HepG2 (cell line): Measurements from ENCODE around the gene KRTCAP2. TPM values are rescaled to one million over a fixed set of nuclear protein-coding genes. Genes with fewer than 3 reads are reported as not detected.

ENCODE experiments used
- CCDC6 ChIP-seq: sonication (generic); formaldehyde crosslinking; IDR thresholded peaks from 2 replicates; pipeline ENCODE4 v1.8.1; 2022; ENCODE audit warnings: mild to moderate bottlenecking, missing genetic modification reagents, moderate library complexity
- HDAC2 ChIP-seq: sonication (generic); formaldehyde crosslinking; IDR thresholded peaks from 2 replicates; pipeline ENCODE4 v1.4.0; 2020; ENCODE audit warnings: missing genetic modification reagents
- POLR2G ChIP-seq: fragments of 200-400 bp; formaldehyde crosslinking; IDR thresholded peaks from 2 replicates; pipeline ENCODE4 v1.6.1; 2018; ENCODE audit warnings: mild to moderate bottlenecking, low read depth, low read length, moderate library complexity
- TGIF2 ChIP-seq: IDR thresholded peaks from 2 replicates; pipeline ENCODE4 v1.6.1; 2016; ENCODE audit warnings: control low read depth, missing compliant biosample characterization
- YY1 ChIP-seq: IDR thresholded peaks from 2 replicates; pipeline ENCODE4 v1.6.1; 2011; ENCODE audit warnings: low read length, low read depth, moderate library complexity, mild to moderate bottlenecking; ENCODE audit not compliant: insufficient read depth, insufficient replicate concordance
- ZNF12 ChIP-seq: sonication (generic); formaldehyde crosslinking; IDR thresholded peaks from 2 replicates; pipeline ENCODE4 v1.5.0; 2020; ENCODE audit warnings: missing genetic modification reagents
- ZNF451 ChIP-seq: sonication (generic); formaldehyde crosslinking; IDR thresholded peaks from 2 replicates; pipeline ENCODE4 v1.5.0; 2020; ENCODE audit warnings: mild to moderate bottlenecking, missing genetic modification reagents
- ZNF460 ChIP-seq: sonication (generic); formaldehyde crosslinking; IDR thresholded peaks from 2 replicates; pipeline ENCODE4 v1.5.1; 2020; ENCODE audit warnings: missing genetic modification reagents, mild to moderate bottlenecking, borderline replicate concordance
- ZNF589 ChIP-seq: sonication (generic); formaldehyde crosslinking; conservative IDR thresholded peaks from 2 replicates; pipeline ENCODE4 v1.8.0; 2022; ENCODE audit warnings: mild to moderate bottlenecking, moderate library complexity, missing genetic modification reagents
- ZNF879 ChIP-seq: sonication (generic); formaldehyde crosslinking; IDR thresholded peaks from 2 replicates; pipeline ENCODE4 v1.8.1; 2023; ENCODE audit warnings: missing genetic modification reagents
- polyA plus RNA-seq, 8 experiments: library from polyadenylated mRNA; depleted of rRNA in 3 of 8; stranded (reverse) in 7 of 8; unstranded in 1 of 8; fragments of >200 nt; fragmentation: Illumina TruSeq in 4 of 8; extraction: Trizol in 4 of 8; gene quantifications; 2 replicates each; pipeline versions ENCODE4 v1.2.1 to v1.2.3, GENCODE V29; 2011 to 2016; ENCODE audit warnings: low read depth in 4 of 8, missing spikeins in 1 of 8, mixed read lengths in 1 of 8; ENCODE audit not compliant: insufficient read depth in 1 of 8
- total RNA-seq, 5 experiments: library from RNA; depleted of rRNA; stranded (reverse); fragments of >200 nt; fragmentation: Illumina TruSeq; extraction: Trizol; gene quantifications; 2 replicates each; pipeline ENCODE4 v1.2.3, GENCODE V29; 2016; ENCODE audit warnings: low read depth in 1 of 5
- TF ChIP-seq, protein P1 (sequence below): sonication (generic); formaldehyde crosslinking; IDR thresholded peaks from 2 replicates; pipeline ENCODE4 v1.9.0; 2021; ENCODE audit warnings: mild to moderate bottlenecking, missing genetic modification reagents
- TF ChIP-seq, protein P2 (sequence below): sonication (generic); formaldehyde crosslinking; IDR thresholded peaks from 2 replicates; pipeline ENCODE4 v1.9.0; 2021; ENCODE audit warnings: missing genetic modification reagents, borderline replicate concordance
- TF ChIP-seq, protein P3 (sequence below): sonication (generic); formaldehyde crosslinking; IDR thresholded peaks from 2 replicates; pipeline ENCODE4 v1.8.0; 2022; ENCODE audit warnings: mild to moderate bottlenecking, missing genetic modification reagents, moderate library complexity
- TF ChIP-seq, protein P4 (sequence below): sonication (generic); formaldehyde crosslinking; IDR thresholded peaks from 2 replicates; pipeline ENCODE4; 2020; ENCODE audit warnings: missing genetic modification reagents, mild to moderate bottlenecking, borderline replicate concordance

Gene KRTCAP2
- total and polyA plus RNA-seq, 2 of the 13 experiments (the other 11 are each of a cell fraction or from before 2014, with no cell fraction given): 77.3 to 79.4 TPM

DNA sequence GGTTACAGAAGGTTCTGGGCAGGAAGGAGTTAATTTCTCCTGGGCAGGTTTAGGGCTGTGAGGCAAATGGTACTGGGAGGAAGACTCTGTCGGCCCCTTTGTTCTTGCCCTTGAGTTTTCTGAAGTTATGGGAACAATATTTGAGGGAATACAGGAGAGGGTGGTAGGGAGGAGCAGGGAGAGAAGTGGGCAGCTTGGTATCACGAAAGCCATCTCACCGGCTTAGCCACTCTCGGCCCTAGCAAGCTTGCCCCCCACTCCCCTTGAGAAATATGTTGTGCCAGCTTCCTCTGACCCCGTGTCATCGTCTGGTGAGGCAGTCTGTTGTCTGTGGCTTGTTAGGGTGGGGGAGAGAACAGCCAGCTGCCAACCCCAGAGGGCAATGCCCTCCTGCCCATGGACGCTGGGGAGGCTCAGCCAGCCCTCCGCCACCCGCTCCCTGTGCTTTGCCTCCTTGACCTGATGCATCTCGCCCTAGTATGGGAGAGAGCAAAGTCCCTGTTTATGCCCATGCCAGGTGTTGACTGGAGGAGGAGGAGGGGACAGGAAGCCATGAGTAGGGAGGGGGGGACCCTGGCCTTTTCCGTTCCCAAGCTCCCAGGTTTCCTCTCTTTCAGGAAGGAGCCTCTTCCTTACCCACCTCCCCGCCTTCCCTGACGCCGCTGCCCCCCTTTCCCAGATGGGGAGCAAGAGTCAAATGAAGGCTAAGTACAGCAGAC is 44.2 kb downstream of the KRTCAP2 start (continued):
- TF ChIP-seq, protein P1, sequence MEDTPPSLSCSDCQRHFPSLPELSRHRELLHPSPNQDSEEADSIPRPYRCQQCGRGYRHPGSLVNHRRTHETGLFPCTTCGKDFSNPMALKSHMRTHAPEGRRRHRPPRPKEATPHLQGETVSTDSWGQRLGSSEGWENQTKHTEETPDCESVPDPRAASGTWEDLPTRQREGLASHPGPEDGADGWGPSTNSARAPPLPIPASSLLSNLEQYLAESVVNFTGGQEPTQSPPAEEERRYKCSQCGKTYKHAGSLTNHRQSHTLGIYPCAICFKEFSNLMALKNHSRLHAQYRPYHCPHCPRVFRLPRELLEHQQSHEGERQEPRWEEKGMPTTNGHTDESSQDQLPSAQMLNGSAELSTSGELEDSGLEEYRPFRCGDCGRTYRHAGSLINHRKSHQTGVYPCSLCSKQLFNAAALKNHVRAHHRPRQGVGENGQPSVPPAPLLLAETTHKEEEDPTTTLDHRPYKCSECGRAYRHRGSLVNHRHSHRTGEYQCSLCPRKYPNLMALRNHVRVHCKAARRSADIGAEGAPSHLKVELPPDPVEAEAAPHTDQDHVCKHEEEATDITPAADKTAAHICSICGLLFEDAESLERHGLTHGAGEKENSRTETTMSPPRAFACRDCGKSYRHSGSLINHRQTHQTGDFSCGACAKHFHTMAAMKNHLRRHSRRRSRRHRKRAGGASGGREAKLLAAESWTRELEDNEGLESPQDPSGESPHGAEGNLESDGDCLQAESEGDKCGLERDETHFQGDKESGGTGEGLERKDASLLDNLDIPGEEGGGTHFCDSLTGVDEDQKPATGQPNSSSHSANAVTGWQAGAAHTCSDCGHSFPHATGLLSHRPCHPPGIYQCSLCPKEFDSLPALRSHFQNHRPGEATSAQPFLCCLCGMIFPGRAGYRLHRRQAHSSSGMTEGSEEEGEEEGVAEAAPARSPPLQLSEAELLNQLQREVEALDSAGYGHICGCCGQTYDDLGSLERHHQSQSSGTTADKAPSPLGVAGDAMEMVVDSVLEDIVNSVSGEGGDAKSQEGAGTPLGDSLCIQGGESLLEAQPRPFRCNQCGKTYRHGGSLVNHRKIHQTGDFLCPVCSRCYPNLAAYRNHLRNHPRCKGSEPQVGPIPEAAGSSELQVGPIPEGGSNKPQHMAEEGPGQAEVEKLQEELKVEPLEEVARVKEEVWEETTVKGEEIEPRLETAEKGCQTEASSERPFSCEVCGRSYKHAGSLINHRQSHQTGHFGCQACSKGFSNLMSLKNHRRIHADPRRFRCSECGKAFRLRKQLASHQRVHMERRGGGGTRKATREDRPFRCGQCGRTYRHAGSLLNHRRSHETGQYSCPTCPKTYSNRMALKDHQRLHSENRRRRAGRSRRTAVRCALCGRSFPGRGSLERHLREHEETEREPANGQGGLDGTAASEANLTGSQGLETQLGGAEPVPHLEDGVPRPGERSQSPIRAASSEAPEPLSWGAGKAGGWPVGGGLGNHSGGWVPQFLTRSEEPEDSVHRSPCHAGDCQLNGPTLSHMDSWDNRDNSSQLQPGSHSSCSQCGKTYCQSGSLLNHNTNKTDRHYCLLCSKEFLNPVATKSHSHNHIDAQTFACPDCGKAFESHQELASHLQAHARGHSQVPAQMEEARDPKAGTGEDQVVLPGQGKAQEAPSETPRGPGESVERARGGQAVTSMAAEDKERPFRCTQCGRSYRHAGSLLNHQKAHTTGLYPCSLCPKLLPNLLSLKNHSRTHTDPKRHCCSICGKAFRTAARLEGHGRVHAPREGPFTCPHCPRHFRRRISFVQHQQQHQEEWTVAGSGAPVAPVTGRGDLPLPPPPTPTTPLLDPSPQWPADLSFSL (CRISPR knock-in tag): 0 out of 2 replicates have a peak, but pooled peaks have one; percentile 54
- TF ChIP-seq, protein P2, sequence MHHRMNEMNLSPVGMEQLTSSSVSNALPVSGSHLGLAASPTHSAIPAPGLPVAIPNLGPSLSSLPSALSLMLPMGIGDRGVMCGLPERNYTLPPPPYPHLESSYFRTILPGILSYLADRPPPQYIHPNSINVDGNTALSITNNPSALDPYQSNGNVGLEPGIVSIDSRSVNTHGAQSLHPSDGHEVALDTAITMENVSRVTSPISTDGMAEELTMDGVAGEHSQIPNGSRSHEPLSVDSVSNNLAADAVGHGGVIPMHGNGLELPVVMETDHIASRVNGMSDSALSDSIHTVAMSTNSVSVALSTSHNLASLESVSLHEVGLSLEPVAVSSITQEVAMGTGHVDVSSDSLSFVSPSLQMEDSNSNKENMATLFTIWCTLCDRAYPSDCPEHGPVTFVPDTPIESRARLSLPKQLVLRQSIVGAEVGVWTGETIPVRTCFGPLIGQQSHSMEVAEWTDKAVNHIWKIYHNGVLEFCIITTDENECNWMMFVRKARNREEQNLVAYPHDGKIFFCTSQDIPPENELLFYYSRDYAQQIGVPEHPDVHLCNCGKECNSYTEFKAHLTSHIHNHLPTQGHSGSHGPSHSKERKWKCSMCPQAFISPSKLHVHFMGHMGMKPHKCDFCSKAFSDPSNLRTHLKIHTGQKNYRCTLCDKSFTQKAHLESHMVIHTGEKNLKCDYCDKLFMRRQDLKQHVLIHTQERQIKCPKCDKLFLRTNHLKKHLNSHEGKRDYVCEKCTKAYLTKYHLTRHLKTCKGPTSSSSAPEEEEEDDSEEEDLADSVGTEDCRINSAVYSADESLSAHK: no peak
- peak; percentile 94 for TF ChIP-seq POLR2G
- peak; percentile 53; the same call in 1 of the 2 replicates for TF ChIP-seq ZNF879 (CRISPR knock-in tag)
- TF ChIP-seq, protein P3, sequence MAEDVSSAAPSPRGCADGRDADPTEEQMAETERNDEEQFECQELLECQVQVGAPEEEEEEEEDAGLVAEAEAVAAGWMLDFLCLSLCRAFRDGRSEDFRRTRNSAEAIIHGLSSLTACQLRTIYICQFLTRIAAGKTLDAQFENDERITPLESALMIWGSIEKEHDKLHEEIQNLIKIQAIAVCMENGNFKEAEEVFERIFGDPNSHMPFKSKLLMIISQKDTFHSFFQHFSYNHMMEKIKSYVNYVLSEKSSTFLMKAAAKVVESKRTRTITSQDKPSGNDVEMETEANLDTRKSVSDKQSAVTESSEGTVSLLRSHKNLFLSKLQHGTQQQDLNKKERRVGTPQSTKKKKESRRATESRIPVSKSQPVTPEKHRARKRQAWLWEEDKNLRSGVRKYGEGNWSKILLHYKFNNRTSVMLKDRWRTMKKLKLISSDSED: no peak
- no peak for TF ChIP-seq ZNF589 (CRISPR knock-in tag)
- TF ChIP-seq, protein P4, sequence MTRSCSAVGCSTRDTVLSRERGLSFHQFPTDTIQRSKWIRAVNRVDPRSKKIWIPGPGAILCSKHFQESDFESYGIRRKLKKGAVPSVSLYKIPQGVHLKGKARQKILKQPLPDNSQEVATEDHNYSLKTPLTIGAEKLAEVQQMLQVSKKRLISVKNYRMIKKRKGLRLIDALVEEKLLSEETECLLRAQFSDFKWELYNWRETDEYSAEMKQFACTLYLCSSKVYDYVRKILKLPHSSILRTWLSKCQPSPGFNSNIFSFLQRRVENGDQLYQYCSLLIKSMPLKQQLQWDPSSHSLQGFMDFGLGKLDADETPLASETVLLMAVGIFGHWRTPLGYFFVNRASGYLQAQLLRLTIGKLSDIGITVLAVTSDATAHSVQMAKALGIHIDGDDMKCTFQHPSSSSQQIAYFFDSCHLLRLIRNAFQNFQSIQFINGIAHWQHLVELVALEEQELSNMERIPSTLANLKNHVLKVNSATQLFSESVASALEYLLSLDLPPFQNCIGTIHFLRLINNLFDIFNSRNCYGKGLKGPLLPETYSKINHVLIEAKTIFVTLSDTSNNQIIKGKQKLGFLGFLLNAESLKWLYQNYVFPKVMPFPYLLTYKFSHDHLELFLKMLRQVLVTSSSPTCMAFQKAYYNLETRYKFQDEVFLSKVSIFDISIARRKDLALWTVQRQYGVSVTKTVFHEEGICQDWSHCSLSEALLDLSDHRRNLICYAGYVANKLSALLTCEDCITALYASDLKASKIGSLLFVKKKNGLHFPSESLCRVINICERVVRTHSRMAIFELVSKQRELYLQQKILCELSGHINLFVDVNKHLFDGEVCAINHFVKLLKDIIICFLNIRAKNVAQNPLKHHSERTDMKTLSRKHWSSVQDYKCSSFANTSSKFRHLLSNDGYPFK (CRISPR knock-in tag): peak; percentile 74; the same call in 1 of the 2 replicates
- TF ChIP-seq ZNF460 (CRISPR knock-in tag): 0 out of 2 replicates have a peak, but pooled peaks have one; percentile 18
- peak; percentile 86 for TF ChIP-seq HDAC2 (CRISPR knock-in tag)
- peak; percentile 75; the same call in 1 of the 2 replicates for TF ChIP-seq TGIF2 (CRISPR knock-in tag)
- peak; percentile 52 for TF ChIP-seq YY1
- TF ChIP-seq CCDC6: peak; percentile 23; the same call in 1 of the 2 replicates
- TF ChIP-seq ZNF451: peak; percentile 48; the same call in 1 of the 2 replicates
- TF ChIP-seq ZNF12 (CRISPR knock-in tag): peak; percentile 62; the same call in 1 of the 2 replicates
